ENCODE measurements around the gene NINJ2. TPM values are rescaled to one million over a fixed set of nuclear protein-coding genes. Genes with fewer than 3 reads are reported as not detected.

The NINJ2 gene
- total RNA-seq, 4 donors from 2014 or later, result 0.97 to 5.4 (median 2.3) TPM; not detected in 1

GRCh38 chr12:569803-570434, 93.3 kb downstream of the NINJ2 start:
- intact Hi-C loops (cut with DNase I; ENCODE audit: low total_unique reads), result loop anchor here (5.0 to 10.0 kb wide), 5 partner anchors 182 to 1035 kb away; partner anchors contain the start of gene WNK1
- Histone ChIP-seq H3K27ac (peak overlapping the region; percentile 87 to 92), H3K27me3 (no peaks in the 10 kb centered on the region)

DNA sequence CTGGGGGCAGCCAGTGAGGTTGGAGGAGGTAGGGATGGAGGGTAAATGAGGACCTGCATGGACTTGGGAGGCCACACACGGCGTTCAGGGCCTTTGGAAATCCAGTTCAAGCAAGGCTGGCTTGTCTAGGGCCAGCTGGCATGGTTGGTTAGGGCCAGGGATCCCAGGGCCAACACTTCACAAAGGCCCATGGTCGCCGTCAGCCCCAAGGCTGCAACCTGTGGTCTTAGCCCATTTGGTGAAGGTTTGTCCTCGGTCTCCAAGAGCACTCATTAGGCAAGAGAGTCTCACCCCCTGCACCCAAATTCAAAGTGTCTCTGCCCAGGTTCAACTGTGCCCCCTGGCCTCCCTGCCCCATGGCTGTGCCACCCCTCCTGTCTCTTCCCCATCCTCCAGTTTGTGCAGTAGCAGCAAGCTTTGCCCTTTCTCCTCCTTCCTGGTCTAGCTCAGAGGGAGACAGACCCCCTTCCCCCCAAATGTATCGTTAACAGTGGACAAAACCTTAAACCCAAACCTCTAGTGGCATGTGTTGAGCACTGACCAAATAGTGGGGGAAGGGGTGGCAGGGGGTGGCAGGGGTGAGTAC, 94.1 kb downstream of the NINJ2 start:
- TF ChIP-seq POLR2A (IDR thresholded peaks at IDR 0.05) (no peak), CTCF (IDR thresholded peaks at IDR 0.05) (no peak)
- no peaks in the 10 kb centered on the region for H3K36me3 ChIP-seq
- H3K9me3 ChIP-seq, result no peaks in the 10 kb centered on the region
- DNase-seq, result no peak
- H3K4me3 ChIP-seq, result peak overlapping the region in 1 of 2 donors; percentile 53
- no peaks in the 10 kb centered on the region for H3K4me1 ChIP-seq
- intact Hi-C loops (cut with DNase I; ENCODE audit: low total_unique reads), result loop anchor here (10.0 kb wide), 3 partner anchors 246 to 1016 kb away; no protein-coding TSS in a partner anchor
- no peaks in the 10 kb centered on the region for H3K27me3 ChIP-seq
- peak overlapping the region; percentile 87 to 92 for H3K27ac ChIP-seq

More at GRCh38 chr12:569803-570434, 93.3 kb downstream of the NINJ2 start:
- TF ChIP-seq CTCF (IDR thresholded peaks at IDR 0.05), result peak; percentile 95 to 97 (median 96)
- TF ChIP-seq POLR2A (IDR thresholded peaks at IDR 0.05), result peak in 1 of 2 donors; percentile 27
- H3K36me3 ChIP-seq, result no peaks in the 10 kb centered on the region
- peak overlapping the region; percentile 46 to 53 for H3K4me3 ChIP-seq
- DNase-seq, result peak; percentile 90 to 91
- H3K9me3 ChIP-seq, result no peaks in the 10 kb centered on the region
- H3K4me1 ChIP-seq, result no peaks in the 10 kb centered on the region

GRCh38 chr12:568486-568885, 94.8 kb downstream of the NINJ2 start:
- H3K27ac ChIP-seq, result no peak overlapping the region
- TF ChIP-seq POLR2A (IDR thresholded peaks at IDR 0.05), result no peak
- TF ChIP-seq CTCF (IDR thresholded peaks at IDR 0.05), result no peak
- H3K27me3 ChIP-seq, result no peaks in the 10 kb centered on the region
- no peak for DNase-seq
- no peaks in the 10 kb centered on the region for H3K36me3 ChIP-seq
- H3K4me3 ChIP-seq, result no peak overlapping the region
- intact Hi-C loops (cut with DNase I; ENCODE audit: low total_unique reads), result loop anchor here (10.0 kb wide), 3 partner anchors 246 to 1016 kb away; no protein-coding TSS in a partner anchor
- H3K9me3 ChIP-seq, result no peaks in the 10 kb centered on the region
- H3K4me1 ChIP-seq, result no peaks in the 10 kb centered on the region

DNA sequence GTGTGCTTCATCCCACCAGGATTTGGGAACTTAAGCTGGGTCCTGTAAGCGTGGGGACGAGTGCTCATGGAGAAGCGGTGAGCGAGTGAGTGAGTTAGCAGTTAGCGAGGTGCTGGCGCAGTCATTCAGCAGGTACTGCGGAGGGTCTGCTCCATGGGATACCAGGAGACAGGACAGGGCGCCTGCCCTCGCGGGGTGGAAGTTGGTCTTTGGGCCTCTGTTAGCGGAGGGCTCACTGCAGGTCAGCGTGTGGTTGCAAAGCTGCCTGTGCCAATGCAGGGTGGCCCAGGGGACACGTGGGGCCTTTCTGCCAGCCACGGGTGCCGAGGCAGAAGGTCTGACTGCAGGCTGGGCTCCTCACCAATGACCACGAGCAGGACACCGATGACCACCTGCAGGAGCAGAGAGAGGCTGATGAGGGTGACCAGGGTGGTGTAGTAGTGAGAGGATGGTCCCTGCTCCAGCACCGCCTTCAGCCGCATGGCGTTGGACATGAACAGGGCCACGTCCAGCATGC, 97.6 kb downstream of the NINJ2 start:
- Histone ChIP-seq H3K9me3 (no peaks in the 10 kb centered on the region), H3K27me3 (no peaks in the 10 kb centered on the region), H3K27ac (no peak overlapping the region), H3K4me1 (no peaks in the 10 kb centered on the region), H3K4me3 (no peak overlapping the region), H3K36me3 (no peaks in the 10 kb centered on the region)
- TF ChIP-seq POLR2A (IDR thresholded peaks at IDR 0.05) (no peak), CTCF (IDR thresholded peaks at IDR 0.05) (no peak)
- intact Hi-C loops (cut with DNase I; ENCODE audit: low total_unique reads), result loop anchor here (10.0 kb wide), 3 partner anchors 249 to 1019 kb away; no protein-coding TSS in a partner anchor
- no peak for DNase-seq

GRCh38 chr12:565161-565560, 98.1 kb downstream of the NINJ2 start:
- Histone ChIP-seq H3K4me1 (no peaks in the 10 kb centered on the region), H3K27ac (no peak overlapping the region), H3K4me3 (no peak overlapping the region), H3K36me3 (no peaks in the 10 kb centered on the region), H3K9me3 (no peaks in the 10 kb centered on the region), H3K27me3 (no peaks in the 10 kb centered on the region)
- TF ChIP-seq CTCF (IDR thresholded peaks at IDR 0.05) (no peak), POLR2A (IDR thresholded peaks at IDR 0.05) (no peak)
- no peak for DNase-seq
- intact Hi-C loops (cut with DNase I; ENCODE audit: low total_unique reads), result loop anchor here (10.0 kb wide), 3 partner anchors 250 to 1020 kb away; no protein-coding TSS in a partner anchor
